ENCODE results near the gene LRRC3B. TPM values are rescaled to one million over a fixed set of nuclear protein-coding genes. Genes with fewer than 3 reads are reported as not detected.

Gene LRRC3B
- total and polyA plus RNA-seq, 2 donors (not counting 3 experiments of a cell fraction or from before 2014, with no cell fraction given): not detected

GRCh38 chr3:26621906-26622620, 509 bp upstream of the LRRC3B start:
- ChIA-PET CTCF (no interaction called here), POLR2A (no interaction called here)
- no peak for DNase-seq (ENCODE audit: low read depth, low spot score)
- Histone ChIP-seq H3K4me3 (replicated peaks in 1 of 3; ENCODE audit: insufficient read depth in 1 of 3, low read depth in 1 of 3, low read length in 3 of 3) (no peak overlapping the region), H3K27me3 (ENCODE audit: control insufficient read depth in 2 of 2, insufficient read depth in 2 of 2, low read length in 2 of 2) (peaks cover 0 to 5% of the 10 kb centered on the region in 2 experiments), H3K9me3 (replicated peaks; ENCODE audit: control insufficient read depth, insufficient read depth, low read length) (no peaks in the 10 kb centered on the region), H3K4me1 (ENCODE audit: control insufficient read depth, extremely low read depth, insufficient read depth, low read length) (no peaks in the 10 kb centered on the region), H3K27ac (ENCODE audit: insufficient read depth, low read depth, low read length) (no peak overlapping the region), H3K4me2 (ENCODE audit: insufficient read depth, low read length) (no peak overlapping the region), H3K9me1 (replicated peaks; ENCODE audit: control insufficient read depth, extremely low read depth, insufficient read depth, low read length) (no peaks in the 10 kb centered on the region), H2AFZ (ENCODE audit: low read depth, low read length) (no peak overlapping the region), H4K20me1 (replicated peaks; ENCODE audit: control insufficient read depth, extremely low read depth, insufficient read depth, low read length) (no peaks in the 10 kb centered on the region), H3K9ac (replicated peaks; ENCODE audit: extremely low read depth, insufficient read depth, low read length) (no peak overlapping the region), H3K79me2 (ENCODE audit: control insufficient read depth, insufficient read depth, low read length) (no peaks in the 10 kb centered on the region), H3K36me3 (ENCODE audit: control insufficient read depth in 2 of 2, extremely low read depth in 1 of 2, insufficient read depth in 2 of 2, low read length in 2 of 2) (no peaks in the 10 kb centered on the region)
- no peak for TF ChIP-seq MAX (IDR thresholded peaks at IDR 0.05; ENCODE audit: insufficient read depth, insufficient read length)
- no peak for TF ChIP-seq CTCF (IDR thresholded peaks at IDR 0.05; ENCODE audit: extremely low read depth in 1 of 2, insufficient read depth in 1 of 2, low read depth in 1 of 2, low read length in 2 of 2)
- TF ChIP-seq MYC (IDR thresholded peaks at IDR 0.05; ENCODE audit: low read depth, low read length): no peak
- TF ChIP-seq GATA2 (IDR thresholded peaks at IDR 0.05; ENCODE audit: insufficient read depth, insufficient read length, low read depth, low read length): no peak
- no peak for TF ChIP-seq JUN (IDR thresholded peaks at IDR 0.05; ENCODE audit: borderline replicate concordance, insufficient read depth, insufficient read length, low read depth)
- no peak for TF ChIP-seq FOS (IDR thresholded peaks at IDR 0.05; ENCODE audit: borderline replicate concordance, insufficient read depth, low read length)
- no peak for TF ChIP-seq POLR2A (IDR thresholded peaks at IDR 0.05; ENCODE audit: low read depth, low read length)
- no peak for TF ChIP-seq EZH2 (IDR thresholded peaks at IDR 0.05; ENCODE audit: borderline replicate concordance, low read depth, low read length, severe bottlenecking)
- no peak for TF ChIP-seq POLR2AphosphoS5 (IDR thresholded peaks at IDR 0.05; ENCODE audit: insufficient read depth, low read depth, low read length)
- dilution Hi-C loops (cut with MboI; ENCODE audit: extremely low pct_ligation_motif_present, low sequenced_read_pairs): no loop called here
- no peak for FAIRE-seq
- no TSS peak for BruUV-seq (replicated peaks)
- intact Hi-C loops (cut with micrococcal nuclease): no loop called here

All from endothelial cell of umbilical vein (primary cell).